Glomerular visceral epithelial cell (primary cell): ENCODE results near the gene SHLD2.
"Not testable (repeated sequence)": the region's sequence is repeated elsewhere in the genome, so short reads cannot be mapped to it uniquely, and the experiment has no call there.

ENCODE experiments used
- DNase-seq: peaks from one replicate; pipeline ENCODE4 v3.0.0-alpha.2; 2016; ENCODE audit errors: extremely low spot score

The SHLD2 gene

DNA sequence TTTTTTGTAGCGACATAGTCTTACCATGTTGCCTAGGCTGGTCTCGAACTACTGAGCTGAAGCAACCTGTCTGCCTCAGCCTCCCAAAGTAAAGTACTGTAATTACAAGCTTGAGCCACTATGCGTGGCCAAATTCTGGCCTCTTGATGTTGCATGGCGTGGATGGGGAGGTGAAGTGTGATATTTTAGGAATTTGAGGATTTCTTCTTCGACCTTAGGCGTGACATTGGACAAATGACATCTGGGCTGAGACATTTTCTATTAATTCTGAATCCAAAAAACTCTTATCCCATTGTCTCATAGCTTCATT, 48.1 kb downstream of the SHLD2 start:
- not testable (repeated sequence) for DNase-seq

DNA sequence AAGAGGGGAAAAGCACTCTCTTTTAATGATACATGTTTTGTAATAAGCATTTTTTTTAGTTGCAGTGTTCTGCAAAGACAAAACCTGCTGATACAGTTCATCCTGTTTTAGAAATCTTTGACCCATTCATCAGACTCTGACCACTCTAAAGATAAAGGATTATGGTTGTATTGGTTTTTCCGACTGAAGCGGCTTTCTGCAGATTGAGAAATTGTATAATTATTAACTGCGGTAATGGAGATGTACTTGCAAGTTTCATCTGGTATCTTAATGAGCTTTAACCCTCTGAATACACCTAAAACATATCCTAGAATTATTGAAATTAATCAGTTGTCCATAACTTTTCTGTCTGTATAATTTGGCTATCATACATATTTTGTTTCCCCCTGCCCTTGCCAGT, 50.6 kb downstream of the SHLD2 start:
- DNase-seq = not testable (repeated sequence)

DNA sequence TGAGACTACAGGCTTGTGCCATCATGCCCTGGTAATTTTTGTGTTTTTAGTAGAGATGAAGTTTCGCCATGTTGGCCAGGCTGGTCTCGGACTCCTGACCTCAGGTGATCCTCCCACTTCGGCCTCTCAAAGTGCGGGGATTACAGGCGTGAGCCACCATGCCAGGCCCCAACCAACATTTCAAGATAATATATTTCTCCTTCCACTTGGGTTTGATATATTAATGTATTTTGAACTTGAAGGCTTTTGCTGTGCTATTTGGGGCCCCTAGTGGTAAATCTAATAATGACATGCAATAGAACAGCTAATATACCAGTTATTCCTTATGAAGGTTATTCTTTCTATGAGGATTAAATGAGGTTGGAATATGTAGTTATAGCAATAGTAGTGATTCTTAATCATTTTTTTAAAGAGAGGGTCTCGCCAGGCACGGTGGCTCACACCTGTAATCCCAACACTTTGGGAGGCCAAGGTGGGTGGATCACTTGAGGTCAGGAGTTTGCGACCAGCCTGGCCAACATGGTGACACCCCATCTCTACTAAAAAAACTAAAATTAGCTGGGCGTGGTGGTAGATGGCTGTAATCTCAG, 54.1 kb downstream of the SHLD2 start:
- not testable (repeated sequence) for DNase-seq

DNA sequence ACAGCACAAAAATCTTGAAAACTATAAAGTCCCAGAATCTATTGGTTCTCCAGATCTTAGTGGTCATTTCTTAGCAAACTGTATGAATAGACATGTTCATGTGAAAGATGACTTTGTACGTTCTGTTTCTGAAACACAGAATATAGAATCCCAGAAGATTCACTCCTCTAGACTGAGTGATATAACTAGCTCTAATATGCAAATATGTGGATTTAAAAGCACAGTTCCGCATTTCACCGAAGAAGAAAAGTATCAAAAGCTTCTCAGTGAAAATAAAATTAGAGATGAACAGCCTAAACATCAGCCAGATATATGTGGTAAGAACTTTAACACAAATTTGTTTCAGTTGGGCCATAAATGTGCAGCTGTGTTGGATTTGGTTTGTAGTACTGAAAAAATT, 56.5 kb downstream of the SHLD2 start:
- DNase-seq = not testable (repeated sequence)

DNA sequence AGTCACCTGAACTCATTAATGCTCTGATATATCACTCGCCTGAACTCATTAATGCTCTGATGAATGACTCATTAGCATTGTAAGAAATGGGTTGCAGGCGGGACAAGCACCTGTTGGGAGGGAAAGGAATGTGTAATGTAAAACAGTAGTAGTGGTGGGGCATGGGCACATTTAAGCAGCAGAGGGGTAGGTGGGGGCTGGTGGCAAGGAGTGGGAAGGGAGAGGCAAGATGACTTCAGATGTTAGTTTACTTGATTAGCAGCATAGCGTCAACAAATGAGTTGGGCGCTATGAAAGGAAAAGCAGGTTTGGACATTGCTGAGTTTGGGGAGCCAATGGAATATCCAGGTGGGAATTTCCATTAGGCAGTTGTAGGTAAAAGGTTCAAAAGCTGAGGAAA, 61.8 kb downstream of the SHLD2 start:
- not testable (repeated sequence) for DNase-seq

DNA sequence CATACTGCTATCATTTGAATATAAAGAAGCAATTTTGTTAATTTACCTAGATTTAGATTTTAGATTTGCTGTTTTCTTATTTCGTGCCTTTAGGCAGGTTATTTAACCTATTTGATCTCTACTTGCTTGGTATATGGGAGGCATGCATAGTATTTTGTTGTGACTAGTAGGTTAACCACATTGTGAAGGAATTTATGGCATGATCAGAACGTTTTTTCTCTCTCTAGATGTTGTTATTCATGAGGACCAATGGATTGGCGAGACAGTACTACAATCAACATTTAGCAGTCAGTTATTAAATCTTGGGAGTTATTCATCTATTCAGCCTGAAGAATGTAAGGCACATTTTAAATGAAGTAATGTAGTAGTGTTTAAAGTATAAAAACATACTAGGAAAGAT, 62.8 kb downstream of the SHLD2 start:
- DNase-seq = peak; percentile 50

DNA sequence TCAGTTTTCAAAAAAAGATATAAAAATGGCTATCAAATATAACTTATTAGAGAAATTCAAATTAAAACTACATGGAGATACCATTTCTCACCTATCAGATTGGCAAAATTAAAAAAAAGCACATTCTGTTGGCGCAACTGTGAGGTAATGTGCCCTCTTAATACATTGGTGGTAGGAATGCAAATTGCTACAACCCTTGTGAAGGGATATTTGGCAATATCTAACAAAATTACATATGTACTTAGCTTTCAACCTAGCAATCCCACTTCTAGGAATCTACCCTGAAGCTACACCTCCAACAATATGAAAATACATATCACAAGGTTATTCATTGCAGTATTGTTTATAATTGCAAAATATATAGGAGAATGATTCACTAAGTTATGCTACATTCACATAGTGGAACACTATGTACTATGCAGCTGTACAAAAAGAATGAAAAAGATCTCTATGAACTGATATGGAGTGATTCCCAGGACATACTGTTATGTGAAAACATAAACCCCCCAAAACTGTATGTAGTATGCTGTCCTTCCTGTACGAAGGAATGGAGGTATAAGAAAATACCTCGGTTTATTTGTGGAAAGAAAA, 67.8 kb downstream of the SHLD2 start:
- DNase-seq = not testable (repeated sequence)

DNA sequence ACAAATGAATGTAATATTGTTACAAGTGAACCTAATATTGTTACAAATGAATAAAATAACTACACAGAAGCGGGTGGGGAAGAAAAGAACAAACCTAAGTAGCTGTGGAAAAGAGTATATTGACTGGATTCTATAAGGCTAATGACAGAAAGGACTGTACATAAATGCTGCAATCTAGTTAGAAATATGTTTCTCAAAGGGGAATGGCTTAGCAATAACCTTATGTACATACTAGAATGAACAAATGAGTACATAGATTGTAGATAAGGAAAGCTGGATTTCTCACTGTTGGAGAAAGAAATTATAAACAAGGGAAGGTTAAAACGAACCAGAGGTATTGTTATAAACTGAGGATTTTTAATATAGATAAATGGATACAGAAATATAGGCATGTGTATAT, 68.4 kb downstream of the SHLD2 start:
- not testable (repeated sequence) for DNase-seq

DNA sequence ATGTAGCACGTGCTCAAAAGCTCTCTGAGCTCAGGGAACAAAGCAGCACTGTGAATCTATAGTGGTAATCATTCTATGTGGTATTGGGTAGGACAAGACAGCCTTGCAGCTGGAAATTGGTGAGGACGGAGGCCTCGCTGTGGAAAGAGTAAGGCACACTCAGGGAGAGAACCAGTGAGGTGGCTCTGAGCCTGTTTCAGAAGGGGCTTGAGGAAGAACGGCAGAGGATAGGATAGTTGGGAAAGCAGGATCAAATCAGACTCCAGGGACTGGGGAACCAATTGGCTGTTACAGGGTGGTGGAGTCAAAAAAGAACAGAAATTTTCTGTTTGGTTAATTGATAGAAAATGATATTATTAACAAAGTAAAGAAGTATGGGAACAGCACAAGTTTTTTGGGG, 74.9 kb downstream of the SHLD2 start:
- DNase-seq = not testable (repeated sequence)

DNA sequence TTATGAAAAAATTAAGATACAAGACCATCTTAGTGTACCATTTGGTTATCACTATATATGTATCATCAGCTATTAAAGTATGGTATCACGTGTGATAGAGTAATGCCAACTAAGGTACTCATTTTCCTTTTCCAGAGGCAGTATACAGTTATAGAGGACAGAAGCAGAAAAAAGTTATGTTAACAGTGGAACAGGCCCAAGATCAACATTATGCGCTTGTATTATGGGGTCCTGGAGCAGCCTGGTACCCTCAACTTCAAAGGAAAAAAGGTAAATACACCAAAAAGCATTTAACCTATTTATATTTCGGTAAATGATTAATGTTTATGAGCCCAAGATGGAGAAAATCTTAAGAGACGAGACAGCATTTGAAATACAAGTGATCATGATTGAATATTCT, 75.7 kb downstream of the SHLD2 start:
- not testable (repeated sequence) for DNase-seq

DNA sequence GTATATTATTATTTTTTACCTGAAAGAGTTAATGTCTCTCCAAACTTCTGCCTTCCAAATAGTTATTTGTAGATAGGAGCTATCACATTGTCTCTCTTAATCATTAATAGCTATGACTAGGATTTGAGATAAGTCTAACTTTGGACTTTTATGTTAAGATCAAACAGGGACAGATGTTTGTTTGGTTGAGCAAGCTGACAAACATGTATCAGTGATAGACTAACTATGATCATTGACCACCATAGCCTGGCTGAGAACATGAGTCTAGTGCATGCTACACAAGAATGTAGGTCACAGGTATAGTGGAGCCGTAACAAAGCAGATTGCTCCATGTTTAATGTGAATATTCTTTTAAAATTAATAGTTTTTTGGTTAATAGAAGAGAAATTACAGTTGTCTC, 76.7 kb downstream of the SHLD2 start:
- not testable (repeated sequence) for DNase-seq

DNA sequence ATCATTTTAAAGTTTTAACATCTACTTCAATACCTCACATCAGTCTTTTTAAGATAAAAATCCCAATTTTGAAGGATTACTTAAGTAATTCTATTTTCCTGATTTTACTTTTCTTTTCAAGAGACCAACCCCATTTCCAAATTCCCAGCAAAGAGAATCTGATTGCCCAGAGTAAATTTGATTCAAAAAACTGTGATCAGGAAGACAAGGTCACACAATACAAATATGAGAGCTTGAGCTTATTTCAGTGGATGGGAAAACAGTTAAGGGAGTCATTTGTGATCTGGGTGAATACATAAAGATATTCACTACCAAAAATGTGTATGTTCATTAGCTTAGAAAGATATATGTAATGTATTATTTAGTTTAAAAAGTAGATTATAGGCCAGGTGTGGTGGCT, 77.2 kb downstream of the SHLD2 start:
- DNase-seq = not testable (repeated sequence)

DNA sequence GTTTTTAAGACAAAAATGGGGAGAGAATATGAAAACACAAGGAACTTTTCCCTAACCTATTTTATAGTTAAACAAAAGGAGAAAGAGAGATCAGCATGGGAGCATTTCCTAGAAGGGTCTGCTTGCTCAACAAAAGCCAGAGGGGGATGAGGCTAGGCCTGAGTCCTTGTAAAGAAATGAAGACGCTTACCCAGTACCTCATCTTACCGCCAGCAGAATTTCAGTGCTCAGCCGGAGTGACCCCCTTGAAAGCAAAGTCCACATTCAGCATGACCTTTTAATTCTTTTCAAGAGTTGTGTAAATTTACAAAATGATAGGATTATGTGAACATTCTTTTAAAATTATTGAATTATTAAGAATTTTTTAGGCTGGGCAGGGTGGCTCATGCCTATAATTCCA, 82.6 kb downstream of the SHLD2 start:
- DNase-seq = not testable (repeated sequence)

DNA sequence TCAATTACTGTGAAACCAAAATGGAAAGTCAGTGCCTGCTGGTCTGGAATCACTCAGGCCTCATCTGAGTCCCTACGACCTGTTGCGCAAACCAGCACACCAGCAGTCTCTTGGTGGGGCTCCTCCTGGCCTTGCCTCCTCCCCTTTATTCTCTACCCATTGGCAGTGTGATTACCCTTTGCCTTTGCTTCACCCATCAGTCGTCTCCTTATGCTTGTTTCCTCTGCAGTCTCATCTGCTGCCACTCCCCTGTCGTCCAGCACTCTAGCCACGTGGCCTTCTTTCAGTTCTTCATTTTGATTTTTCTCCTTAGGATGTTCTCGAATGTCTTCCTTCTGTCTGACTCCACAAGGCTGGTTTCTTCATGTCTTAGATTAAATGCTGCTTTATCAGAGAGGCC, 89.4 kb downstream of the SHLD2 start:
- not testable (repeated sequence) for DNase-seq

DNA sequence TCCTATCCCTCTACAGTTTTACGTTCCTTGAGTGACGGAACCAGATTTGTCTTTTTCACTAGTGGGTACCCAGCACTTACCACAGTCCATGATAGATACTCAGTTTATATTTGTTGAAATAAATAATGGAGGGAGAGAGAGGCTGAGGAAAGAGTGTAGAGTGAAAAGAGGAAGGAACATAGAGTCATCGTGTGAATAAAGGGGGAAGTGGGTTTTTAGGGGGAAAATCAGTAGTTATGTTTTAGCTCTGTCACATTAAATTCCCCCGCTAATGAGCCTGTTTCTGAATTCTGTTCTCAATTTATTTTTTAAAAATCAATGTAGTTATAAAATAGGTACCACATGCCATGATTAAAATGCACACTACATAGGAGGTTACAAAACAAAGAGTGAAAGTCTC, 91.0 kb downstream of the SHLD2 start:
- DNase-seq = not testable (repeated sequence)

DNA sequence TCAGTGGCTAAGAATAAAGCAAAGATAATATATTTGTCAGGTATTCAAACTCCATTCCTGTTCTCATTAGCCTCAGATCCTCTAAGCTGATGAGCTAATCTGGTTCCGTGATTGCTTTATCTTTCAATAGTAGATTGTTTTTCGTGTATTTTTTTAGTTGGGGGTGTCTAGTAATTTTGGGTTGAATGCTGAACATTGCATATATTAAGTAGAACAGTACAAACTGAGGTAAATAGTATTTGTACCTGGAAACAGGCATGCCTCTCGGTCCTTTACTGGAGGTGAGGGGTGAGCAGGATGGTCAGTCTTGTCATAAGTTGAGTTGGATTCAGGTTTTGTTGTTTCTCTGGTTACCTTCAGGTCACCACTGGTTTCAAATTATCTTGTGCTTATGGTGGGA, 92.6 kb downstream of the SHLD2 start:
- not testable (repeated sequence) for DNase-seq

DNA sequence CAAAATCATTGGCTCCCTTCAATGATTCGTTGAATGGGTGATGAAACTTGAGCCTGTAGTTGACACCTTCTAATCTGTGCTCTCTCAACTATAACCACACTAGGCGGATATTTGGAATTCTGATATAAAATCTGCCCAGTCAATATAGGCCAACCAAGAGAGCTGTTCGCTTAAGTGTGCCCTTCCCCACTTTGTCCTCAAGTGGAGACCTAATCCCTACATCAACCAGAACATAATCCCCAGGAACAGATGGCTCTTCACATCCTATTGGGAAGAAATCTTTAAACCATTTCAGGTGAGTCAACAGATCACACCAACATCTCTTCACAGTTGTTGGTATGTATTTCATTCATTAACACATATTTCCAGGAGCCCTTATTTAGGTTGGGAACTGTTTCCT, 96.8 kb downstream of the SHLD2 start:
- not testable (repeated sequence) for DNase-seq

DNA sequence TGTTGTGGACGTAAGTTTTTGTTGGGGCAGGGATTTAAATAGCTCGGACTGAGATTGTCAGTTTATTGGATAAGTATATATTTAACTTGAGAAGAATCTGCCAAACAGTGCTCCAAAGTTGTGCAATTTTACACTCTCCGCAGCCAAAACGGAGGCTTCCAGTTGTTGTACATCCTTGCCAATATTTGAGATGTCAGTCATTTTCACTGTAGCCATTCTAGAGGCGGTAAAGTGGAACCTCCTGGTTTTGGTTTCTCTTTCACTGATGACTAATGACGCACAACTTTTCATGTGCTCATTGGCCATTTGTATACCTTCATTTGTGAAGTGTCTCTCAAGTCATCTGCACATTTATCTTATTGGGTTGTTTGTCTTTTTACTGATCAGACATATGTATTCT, 105.9 kb downstream of the SHLD2 start:
- peak; percentile 72 for DNase-seq

DNA sequence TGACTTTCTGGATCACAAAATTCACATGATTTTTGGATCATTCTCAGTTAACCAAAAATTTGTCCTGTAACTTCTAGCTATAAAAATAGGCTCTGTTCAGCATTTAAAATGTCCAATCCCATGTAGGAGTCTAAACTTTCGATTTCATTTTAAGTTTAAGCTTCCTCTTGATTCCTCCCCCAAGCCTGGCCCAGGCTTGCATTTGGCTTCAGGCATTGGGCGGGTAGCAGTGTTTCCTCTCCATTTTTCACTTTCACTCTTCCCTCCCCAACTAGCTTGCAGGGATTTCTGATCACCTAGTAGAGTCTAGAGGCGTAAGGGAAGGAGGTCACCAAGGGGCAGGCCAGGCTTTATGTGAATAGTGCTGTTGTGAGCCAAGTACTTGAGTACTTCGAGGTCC, 109.8 kb downstream of the SHLD2 start:
- not testable (repeated sequence) for DNase-seq

DNA sequence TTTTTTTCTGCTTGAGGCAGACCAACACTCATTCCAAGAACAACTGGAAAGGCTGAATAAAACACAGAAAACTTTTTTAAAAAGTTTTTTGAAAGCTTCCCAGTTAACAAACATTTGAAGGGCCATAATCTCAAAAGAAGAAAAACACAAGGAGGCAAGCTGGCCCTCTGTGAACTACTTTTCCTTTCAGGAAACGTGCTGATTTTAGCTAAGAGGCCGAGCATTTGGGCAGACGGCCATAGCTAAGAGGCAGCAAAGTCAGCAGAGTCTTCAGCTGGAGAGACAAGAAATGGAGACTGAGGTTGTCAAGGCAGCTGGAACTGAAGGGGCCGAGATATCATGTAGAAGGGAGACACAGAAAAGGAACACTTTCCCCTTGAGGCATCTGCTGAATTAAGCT, 111.9 kb downstream of the SHLD2 start:
- not testable (repeated sequence) for DNase-seq

DNA sequence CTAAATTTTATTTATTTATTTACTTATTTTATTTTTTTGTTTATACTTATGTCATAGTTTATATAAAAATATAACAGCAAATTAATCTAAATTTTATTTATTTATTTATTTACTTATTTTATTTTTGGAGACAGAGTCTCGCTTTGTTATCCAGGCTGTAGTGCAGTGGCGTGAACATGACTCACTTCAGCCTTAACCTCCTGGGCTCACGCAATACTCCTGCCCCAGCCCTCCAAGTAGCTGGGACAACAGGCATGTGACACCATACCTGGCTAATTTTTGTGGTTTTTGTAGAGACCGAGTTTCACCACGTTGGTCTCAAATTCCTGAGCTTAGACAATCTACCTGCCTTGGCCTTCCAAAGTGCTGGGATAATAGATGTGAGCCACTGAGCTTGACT, 115.3 kb downstream of the SHLD2 start:
- DNase-seq = peak; percentile 58

DNA sequence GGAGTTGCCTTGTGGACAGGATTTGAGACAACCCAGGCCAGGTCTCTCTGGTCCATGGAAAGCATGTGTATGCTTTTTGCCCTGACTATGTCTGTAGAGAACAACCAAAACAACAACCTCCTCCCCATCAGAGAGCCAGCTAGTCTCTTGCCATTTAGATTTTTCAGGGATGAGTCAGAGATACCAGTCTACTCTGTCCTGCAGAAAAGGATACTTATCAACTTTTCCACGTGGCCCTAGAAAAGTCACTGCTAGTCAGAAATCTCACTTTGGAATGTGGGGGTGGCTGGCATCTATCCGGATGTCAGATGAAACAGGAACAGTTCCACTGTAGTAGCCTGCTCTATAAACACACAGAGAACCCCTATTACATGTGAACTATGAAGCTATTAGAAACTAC, 116.8 kb downstream of the SHLD2 start:
- DNase-seq = peak; percentile 36

DNA sequence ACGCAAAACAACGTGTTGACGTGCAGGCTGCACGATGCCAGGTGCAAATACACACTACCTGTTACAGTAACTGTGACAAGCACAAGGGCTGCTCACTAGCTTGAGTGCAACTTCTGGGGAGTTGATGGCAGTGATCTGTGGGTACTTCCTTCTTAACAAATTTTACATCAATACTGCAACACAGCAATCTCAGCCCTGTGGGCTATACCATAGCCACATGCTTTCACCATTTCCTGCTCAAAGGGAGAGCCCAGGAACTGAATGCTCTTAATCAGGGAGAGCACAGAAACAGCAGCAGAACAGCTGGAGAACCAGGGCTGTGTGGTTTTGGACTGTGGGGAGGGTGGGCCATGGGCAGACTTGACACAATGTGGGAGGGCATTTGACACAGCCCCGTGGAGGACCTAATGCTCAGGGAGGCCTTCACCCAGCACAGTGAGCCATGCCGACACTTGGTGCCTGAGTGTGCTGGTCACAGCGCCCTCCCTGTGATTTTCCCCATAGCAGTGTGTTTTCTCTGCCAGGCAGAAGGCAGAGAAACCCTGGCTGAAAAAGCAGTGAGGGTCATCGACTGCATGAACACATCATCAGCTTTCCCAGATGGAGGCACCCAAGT, 118.3 kb downstream of the SHLD2 start:
- not testable (repeated sequence) for DNase-seq

DNA sequence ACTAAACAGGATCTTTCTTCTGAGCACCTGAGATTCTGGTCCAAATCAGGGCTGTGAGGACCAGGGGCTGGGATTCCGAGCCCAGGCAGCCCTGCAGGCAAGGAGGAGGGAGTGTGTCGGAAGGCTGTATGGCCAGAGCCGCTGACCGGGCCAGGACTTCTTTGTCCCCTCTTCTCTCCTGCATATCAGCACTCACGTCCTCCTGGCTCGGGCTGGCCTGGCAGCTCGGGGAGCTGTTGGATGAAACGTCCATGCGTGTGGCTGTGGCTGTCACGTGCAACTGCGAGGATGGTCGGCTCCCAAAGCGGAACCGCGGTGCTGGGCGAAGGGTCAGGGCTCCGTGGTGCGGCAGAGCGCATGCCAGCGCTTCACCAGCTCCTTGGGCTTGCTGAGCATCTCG, 118.8 kb downstream of the SHLD2 start:
- DNase-seq = not testable (repeated sequence)
